ENCODE results near the gene GRK2. TPM values are rescaled to one million over a fixed set of nuclear protein-coding genes. Genes with fewer than 3 reads are reported as not detected.

Gene GRK2
- total and polyA plus RNA-seq, 2 of the 13 experiments (the other 11 are each of a cell fraction or from before 2014, with no cell fraction given) = 31.3 to 42.4 TPM

DNA sequence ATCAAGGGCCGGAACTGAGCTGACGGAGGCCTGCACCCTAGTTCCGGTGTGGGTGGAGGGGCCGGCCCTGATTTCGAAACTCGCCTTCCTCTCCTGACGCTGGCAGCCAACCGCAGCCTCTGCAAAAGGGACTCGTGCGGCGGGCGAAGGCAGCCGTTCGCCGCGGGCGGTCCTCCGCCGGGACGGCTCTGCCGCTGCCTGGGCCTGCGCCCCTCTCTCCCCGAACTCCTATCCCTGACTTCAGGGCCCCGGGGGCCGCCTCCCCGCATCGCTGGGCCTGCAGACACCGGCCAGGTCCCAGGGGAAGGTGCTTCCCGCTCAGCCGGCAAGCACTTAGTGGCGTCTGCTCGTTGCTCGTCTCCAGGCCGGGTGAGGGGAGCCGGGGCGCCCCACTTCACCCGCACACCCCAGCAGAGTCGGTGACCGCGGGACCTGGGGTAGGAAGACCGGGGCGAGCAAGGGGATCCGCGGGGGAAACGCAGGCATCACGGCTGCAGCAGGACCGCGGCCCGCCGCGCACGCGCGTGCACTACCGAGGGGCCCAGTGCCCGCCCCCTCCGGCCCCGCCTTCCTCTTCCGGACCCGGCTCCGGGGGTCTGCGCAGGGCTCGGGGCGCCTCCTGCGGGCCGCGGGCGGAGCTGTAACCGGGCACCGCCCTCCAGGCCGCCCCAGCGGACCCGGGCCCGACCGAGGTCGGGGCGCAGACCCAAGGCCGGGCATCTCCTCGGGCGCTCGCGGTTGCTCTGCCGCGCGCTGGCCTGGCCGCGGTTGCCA lies 22.4 kb downstream of the GRK2 start (continued):
- TF ChIP-seq ZBTB2 (CRISPR knock-in tag; IDR thresholded peaks at IDR 0.05; ENCODE audit: low read depth) = peak; percentile 78
- peak; percentile 7 for TF ChIP-seq ZNF138 (CRISPR knock-in tag; IDR thresholded peaks at IDR 0.05; ENCODE audit: low read depth)
- no peak for TF ChIP-seq SYNCRIP (IDR thresholded peaks at IDR 0.05; ENCODE audit: insufficient read depth, low read depth, low read length)
- TF ChIP-seq BCL6 (CRISPR knock-in tag; IDR thresholded peaks at IDR 0.05) = 0 out of 2 replicates have a peak, but pooled peaks have one; percentile 36
- TF ChIP-seq MTA1 (CRISPR knock-in tag; IDR thresholded peaks at IDR 0.05; ENCODE audit: borderline replicate concordance) = peak; percentile 90; the same call in 1 of the 2 replicates
- TF ChIP-seq SSRP1 (CRISPR knock-in tag; IDR thresholded peaks at IDR 0.05) = 0 out of 2 replicates have a peak, but pooled peaks have one; percentile 54
- TF ChIP-seq, protein P1, sequence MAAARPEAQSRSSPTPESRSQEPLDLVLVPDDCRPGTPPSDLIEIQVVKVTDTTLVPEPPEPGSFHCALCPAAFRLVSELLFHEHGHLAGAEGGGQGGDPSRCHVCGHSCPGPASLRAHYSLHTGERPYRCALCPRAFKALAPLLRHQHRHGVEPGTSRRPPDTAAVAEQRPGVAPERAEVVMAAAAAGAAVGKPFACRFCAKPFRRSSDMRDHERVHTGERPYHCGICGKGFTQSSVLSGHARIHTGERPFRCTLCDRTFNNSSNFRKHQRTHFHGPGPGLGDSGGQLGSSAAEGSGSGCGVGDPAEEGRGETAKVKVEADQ (CRISPR knock-in tag; IDR thresholded peaks at IDR 0.05; ENCODE audit: borderline replicate concordance) = peak; percentile 68
- TF ChIP-seq ZNF724P (CRISPR knock-in tag; IDR thresholded peaks at IDR 0.05; ENCODE audit: borderline replicate concordance) = peak; percentile 51; the same call in 1 of the 2 replicates
- peak; percentile 62; the same call in 1 of the 2 replicates for TF ChIP-seq HMG20B (CRISPR knock-in tag; conservative IDR thresholded peaks at IDR 0.05)
- peak; percentile 78; the same call in 1 of the 2 replicates for TF ChIP-seq TEF (CRISPR knock-in tag; IDR thresholded peaks at IDR 0.05)
- peak; percentile 35; the same call in 1 of the 2 replicates for TF ChIP-seq ARID5B (CRISPR knock-in tag; IDR thresholded peaks at IDR 0.05)
- TF ChIP-seq GATAD1 (CRISPR knock-in tag; IDR thresholded peaks at IDR 0.05) = peak; percentile 78
- TF ChIP-seq, protein P2, sequence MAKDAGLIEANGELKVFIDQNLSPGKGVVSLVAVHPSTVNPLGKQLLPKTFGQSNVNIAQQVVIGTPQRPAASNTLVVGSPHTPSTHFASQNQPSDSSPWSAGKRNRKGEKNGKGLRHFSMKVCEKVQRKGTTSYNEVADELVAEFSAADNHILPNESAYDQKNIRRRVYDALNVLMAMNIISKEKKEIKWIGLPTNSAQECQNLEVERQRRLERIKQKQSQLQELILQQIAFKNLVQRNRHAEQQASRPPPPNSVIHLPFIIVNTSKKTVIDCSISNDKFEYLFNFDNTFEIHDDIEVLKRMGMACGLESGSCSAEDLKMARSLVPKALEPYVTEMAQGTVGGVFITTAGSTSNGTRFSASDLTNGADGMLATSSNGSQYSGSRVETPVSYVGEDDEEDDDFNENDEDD (CRISPR knock-in tag; IDR thresholded peaks at IDR 0.05; ENCODE audit: borderline replicate concordance) = peak; percentile 46; the same call in 1 of the 2 replicates
- no peak for TF ChIP-seq CCAR2 (optimal IDR thresholded peaks at IDR 0.05; ENCODE audit: low read depth, low read length)
- no peak for TF ChIP-seq ATF1 (CRISPR knock-in tag; IDR thresholded peaks at IDR 0.05)
- TF ChIP-seq, protein P3, sequence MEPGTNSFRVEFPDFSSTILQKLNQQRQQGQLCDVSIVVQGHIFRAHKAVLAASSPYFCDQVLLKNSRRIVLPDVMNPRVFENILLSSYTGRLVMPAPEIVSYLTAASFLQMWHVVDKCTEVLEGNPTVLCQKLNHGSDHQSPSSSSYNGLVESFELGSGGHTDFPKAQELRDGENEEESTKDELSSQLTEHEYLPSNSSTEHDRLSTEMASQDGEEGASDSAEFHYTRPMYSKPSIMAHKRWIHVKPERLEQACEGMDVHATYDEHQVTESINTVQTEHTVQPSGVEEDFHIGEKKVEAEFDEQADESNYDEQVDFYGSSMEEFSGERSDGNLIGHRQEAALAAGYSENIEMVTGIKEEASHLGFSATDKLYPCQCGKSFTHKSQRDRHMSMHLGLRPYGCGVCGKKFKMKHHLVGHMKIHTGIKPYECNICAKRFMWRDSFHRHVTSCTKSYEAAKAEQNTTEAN (CRISPR knock-in tag; conservative IDR thresholded peaks at IDR 0.05) = peak; percentile 75
- TF ChIP-seq MEIS1 (CRISPR knock-in tag; IDR thresholded peaks at IDR 0.05; ENCODE audit: borderline replicate concordance) = peak; percentile 85

All from HepG2 (cell line).